NOMO-1 treated with DMSO at 0.1 percent for 48 hours (cell line): ENCODE measurements around the gene GATC.
"Not testable (repeated sequence)": the region's sequence is repeated elsewhere in the genome, so short reads cannot be mapped to it uniquely, and the experiment has no call there.

Experiments used
- DNase-seq: peaks from one replicate; lab custom pipeline; 2025; ENCODE audit not compliant: unreplicated experiment; lab: John Stamatoyannopoulos, UW

The GATC gene

DNA sequence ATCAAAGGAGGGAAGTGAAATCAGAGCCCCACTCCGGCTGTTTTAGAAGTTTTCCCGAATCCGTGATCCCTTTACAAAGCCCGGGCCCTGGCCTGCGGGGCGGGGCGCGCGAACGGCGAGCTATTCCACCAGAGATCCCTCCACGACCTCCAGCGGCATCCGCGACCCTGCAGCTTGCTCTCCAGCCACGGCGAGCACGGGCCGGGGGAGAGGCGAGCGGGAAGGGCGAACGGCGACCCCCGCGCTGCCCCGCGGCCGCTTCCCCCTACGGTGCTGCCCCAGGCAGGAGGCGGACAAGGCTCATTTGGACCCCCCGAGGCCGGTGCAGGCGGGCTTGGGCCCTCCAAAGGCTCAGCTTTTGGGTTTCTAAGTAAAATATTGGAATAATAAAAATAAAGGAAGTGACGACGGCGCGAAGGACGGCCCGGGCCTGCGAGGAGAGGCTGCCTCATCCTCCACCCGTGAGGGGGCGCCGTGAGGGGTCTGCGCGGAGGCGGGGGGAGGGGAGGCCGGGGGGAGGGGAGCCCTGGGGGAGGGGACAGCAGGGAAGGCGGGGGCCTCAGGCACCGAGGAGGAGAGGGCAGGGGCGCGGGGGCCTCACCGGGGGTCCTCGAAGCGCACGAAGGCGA is 22.7 kb downstream of the GATC start:
- DNase-seq = peak; percentile 35

GRCh38 chr12:120469450-120470149 is 23.4 kb downstream of the GATC start, which contains the start of gene SRSF9:
SRSF9 (minus strand) TSS chr12:120469748; CDS start chr12:120469609, 139 bp downstream.
- peak; percentile 95 for DNase-seq

GRCh38 chr12:120470150-120470784 is 24.0 kb downstream of the GATC start:
- no peak for DNase-seq

GRCh38 chr12:120472521-120472920 is 26.3 kb downstream of the GATC start:
- DNase-seq = no peak

DNA sequence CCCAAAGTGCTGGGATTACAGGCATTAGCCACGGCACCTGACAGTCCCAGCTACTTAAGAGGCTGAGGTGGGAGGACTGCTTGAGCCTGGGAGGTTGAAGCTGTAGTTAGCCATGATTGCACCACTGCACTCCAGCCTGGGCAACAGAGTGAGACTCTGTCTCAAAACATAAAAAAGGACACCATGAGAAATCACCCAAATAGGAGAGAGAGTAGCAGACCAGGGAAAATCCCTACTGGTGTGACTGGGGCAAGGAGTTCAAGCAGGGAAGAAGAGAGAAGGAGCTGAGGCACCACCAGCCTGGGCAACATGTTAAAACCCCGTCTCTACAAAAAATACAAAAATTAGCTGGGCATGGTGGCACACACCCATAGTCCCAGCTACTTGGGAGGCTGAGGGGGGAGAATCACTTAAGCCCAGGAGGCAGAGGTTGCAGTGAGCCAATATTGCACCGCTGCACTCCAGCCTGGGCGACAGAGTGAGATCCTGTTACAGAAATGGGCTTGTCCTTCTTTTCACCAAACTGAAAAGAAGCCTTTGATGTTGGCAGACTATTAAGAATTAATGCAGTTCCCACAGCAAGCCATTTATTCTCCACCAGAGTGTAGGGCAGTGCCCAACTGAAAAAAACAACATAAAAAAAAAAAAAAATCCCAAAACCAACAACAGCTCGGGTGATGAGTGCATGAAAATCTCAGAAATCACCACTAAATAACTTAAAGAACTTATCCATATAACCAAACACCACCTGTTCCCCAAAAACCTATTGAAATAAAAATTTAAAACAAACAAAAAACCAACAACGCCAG is 27.8 kb downstream of the GATC start:
- no peak for DNase-seq

- DNase-seq = peak; percentile 6
These were observed 28.3 kb downstream of the GATC start for GRCh38 chr12:120474616-120474960.

DNA sequence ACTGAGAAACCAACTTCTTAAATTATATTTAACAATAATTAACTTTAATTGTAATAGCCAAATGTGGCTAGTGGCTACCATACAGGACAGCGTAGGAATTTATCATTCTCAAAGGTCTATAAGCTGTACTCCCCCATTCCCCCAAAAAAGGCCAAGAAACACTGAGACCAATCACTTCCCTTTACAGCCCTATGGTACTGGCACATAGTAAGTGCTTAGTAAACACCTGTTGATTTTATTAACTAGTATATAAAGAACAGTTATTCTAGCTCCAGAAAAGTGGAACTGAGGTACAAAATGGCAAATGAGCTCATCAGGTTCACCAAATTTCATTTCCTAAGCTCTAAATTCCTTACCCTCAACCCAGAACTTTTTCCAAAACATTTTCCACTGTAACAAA is 29.4 kb downstream of the GATC start:
- no peak for DNase-seq

DNA sequence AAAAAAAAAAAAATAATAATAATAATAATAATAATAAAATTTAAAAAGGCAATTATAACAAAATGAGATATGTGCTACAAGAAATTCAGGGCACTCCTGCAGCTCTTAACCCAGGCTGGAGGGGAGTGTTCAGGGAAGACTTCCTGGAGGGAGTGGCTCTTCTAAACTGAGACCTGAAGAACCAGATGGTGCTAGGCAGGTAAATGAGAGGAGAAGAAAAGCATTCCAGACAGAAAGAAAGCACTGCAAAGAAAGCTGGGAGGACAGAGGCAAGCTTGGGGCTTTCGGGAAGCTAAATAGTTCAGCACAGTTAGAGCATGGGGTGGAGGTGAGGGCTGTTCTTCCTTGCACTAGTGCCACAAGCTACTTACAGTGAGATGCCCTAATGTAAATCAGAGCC is 33.2 kb downstream of the GATC start:
- no peak for DNase-seq

GRCh38 chr12:120480211-120480610 is 34.0 kb downstream of the GATC start:
- DNase-seq = no peak

GRCh38 chr12:120481022-120481767 is 35.0 kb downstream of the GATC start:
- no peak for DNase-seq

GRCh38 chr12:120483621-120484020 is 37.4 kb downstream of the GATC start:
- peak; percentile 30 for DNase-seq

- DNase-seq = no peak
These were observed 40.0 kb downstream of the GATC start for GRCh38 chr12:120485961-120486881.

DNA sequence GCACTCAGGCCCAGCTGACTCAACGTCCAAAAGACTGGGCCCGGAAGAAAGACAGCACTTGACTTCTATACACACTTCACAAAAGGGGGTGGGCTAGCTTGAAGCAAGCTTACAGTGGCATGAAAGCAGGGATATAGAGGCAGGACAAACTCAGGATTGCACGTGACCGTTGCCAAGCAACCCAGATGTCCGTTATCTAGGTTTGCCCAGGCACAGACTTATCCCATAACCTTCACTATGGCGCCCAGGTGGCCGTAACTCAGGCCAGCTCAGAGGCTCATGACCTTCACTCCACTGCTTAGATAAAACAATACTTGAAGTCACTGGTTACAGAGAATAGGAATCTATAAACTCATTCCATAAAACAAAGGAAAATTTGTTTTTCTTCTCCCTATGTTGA is 41.3 kb downstream of the GATC start:
- not testable (repeated sequence) for DNase-seq

- no peak for DNase-seq
These were observed 41.9 kb downstream of the GATC start for GRCh38 chr12:120488057-120488640.

DNA sequence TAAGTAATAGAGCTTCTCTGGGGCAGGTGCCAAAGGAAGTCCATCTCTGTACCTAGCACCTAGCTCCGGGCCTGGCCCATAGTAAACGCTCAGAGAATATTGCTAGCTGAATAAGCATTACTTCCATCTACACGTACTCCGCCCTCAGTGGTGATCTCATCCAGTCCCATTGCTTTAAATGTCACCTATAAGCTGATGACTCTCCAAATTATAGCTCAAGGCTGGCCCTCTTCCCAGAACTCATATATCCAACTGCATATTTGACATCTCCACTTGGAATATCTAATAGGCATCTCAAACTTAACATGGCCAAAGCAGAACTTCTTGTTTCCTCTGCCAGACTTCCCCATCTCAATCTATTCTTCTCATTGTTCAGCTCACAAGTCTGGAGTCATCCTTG is 42.8 kb downstream of the GATC start:
- DNase-seq = no peak

DNA sequence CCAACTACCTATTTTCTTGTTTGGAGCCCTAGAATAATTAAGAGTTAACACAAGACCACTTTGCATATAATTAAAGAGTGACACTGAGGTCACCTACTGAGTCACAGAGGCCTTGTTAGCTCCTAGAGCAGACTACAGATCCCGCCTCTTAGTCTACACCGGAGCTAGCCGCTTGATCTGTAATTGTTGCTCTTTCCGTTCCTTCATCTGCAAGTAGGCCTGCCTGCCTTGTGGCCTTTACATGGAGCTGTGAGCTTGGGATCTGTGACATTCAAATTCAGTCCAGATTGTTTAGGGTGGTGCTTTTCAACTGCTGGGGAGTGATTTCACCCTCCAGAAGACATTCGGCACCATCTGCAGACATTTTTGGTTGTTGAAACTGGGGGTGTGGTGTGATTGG is 44.1 kb downstream of the GATC start:
- no peak for DNase-seq

- DNase-seq = no peak
These were observed 44.7 kb downstream of the GATC start for GRCh38 chr12:120490833-120491512.

DNA sequence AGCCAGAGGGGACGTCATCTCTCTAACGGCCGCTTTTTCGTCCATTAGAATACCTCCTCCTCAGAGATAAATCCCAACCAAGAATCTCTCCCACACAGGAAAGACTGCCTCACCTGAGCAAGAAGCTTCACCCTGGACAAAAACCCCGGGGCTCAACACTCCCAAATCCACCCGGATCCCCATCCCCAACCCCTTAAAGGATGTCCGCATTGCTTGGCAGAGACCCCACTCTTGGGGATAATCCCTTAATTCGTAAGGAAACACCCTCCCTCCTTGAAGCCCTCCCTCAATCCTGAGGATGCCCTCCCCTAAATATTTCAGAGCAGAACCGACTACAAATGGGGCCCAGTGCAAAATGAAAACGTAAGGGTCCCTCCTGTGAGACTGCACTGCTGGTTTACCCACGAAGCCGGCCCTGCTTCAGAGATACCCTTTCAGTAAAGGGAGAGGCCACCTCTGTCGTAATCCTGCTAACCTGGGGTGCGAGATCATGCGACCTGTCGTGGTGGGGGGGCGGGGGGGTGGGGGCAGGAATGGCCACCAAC is 49.0 kb downstream of the GATC start:
- peak; percentile 48 for DNase-seq
